ENCODE data around the gene HIGD2B.
A peak's percentile ranks its signal among the peaks of the same experiment; 100 is the strongest.
"Not testable (repeated sequence)": the region's sequence is repeated elsewhere in the genome, so short reads cannot be mapped to it uniquely, and the experiment has no call there.

The HIGD2B gene

DNA sequence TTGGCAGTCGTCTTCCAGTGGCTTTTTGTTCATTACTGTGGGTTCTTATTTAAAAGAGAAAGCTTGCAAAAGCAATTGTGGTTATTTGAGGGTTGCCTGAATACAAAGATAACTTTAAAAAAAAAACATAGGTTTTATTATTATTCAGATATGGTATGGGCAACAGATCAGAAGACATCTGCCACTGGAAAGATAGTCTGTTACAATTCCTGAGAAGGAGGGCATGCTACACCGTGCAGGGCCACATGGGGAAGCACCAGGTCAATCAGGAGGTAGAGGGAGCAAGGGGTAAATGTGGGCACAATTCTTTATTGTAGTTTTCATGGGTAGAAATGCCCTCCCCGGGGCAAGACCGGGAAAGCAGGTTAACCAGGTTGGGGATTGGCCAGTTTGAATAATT lies 46.5 kb upstream of the HIGD2B start:
- TF ChIP-seq, protein P1, sequence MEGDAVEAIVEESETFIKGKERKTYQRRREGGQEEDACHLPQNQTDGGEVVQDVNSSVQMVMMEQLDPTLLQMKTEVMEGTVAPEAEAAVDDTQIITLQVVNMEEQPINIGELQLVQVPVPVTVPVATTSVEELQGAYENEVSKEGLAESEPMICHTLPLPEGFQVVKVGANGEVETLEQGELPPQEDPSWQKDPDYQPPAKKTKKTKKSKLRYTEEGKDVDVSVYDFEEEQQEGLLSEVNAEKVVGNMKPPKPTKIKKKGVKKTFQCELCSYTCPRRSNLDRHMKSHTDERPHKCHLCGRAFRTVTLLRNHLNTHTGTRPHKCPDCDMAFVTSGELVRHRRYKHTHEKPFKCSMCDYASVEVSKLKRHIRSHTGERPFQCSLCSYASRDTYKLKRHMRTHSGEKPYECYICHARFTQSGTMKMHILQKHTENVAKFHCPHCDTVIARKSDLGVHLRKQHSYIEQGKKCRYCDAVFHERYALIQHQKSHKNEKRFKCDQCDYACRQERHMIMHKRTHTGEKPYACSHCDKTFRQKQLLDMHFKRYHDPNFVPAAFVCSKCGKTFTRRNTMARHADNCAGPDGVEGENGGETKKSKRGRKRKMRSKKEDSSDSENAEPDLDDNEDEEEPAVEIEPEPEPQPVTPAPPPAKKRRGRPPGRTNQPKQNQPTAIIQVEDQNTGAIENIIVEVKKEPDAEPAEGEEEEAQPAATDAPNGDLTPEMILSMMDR (IDR thresholded peaks at IDR 0.05; ENCODE audit: borderline replicate concordance, extremely low read depth, low read length, poor library complexity, severe bottlenecking) = no peak
- TF ChIP-seq EZH2 (IDR thresholded peaks at IDR 0.05; ENCODE audit: borderline replicate concordance, low read depth, low read length, severe bottlenecking) = no peak
- DNase-seq = no peak

DNA sequence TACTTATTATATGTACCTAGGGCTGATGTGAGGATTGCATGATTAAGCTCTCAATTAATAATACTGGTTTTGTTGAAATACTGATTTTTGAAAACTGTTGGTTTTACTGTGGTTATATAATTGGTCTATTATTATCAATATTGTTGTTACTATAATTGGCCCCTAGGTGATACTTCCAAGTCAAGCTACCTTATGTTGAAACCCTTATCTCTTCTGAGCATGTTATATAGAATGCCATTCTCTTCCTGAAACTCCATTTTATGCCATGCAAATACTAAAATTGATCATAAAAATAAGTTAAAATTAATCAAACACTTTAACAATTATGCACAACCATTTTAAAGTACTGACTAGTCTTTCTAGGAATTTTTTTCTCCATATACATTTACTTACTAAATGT lies 46.1 kb upstream of the HIGD2B start:
- Histone ChIP-seq H3K4me2 (ENCODE audit: insufficient read depth, low read length) (no peak overlapping the region), H2AFZ (ENCODE audit: low read depth, low read length) (no peak overlapping the region), H3K4me3 (ENCODE audit: low read depth in 1 of 2, low read length in 2 of 2) (no peak overlapping the region), H3K36me3 (ENCODE audit: insufficient read depth, low read length) (peaks cover 19% of the 10 kb centered on the region), H3K27ac (ENCODE audit: low read length) (no peak overlapping the region), H3K79me2 (ENCODE audit: insufficient read depth, low read length) (no peaks in the 10 kb centered on the region), H3K27me3 (ENCODE audit: insufficient read depth, low read length, poor library complexity) (no peaks in the 10 kb centered on the region), H3K4me1 (ENCODE audit: insufficient read depth, low read length) (no peaks in the 10 kb centered on the region), H3K9ac (ENCODE audit: low read depth, low read length) (no peak overlapping the region), H4K20me1 (ENCODE audit: insufficient read depth, low read length) (no peaks in the 10 kb centered on the region), H3K9me3 (ENCODE audit: insufficient read depth, low read length, severe bottlenecking) (no peaks in the 10 kb centered on the region)
- DNase-seq (no peak), ATAC-seq (ENCODE audit: insufficient read depth, low read depth) (no peak)
- TF ChIP-seq EZH2 (IDR thresholded peaks at IDR 0.05; ENCODE audit: borderline replicate concordance, low read depth, low read length, severe bottlenecking) = no peak
- TF ChIP-seq, protein P1 (IDR thresholded peaks at IDR 0.05; ENCODE audit: borderline replicate concordance, extremely low read depth, low read length, poor library complexity, severe bottlenecking) = no peak

More for the DNA sequence above, 46.5 kb upstream of the HIGD2B start:
- Histone ChIP-seq H3K27me3 (ENCODE audit: insufficient read depth, low read length, poor library complexity) (no peaks in the 10 kb centered on the region), H3K79me2 (ENCODE audit: insufficient read depth, low read length) (no peaks in the 10 kb centered on the region), H2AFZ (ENCODE audit: low read depth, low read length) (no peak overlapping the region), H3K9me3 (ENCODE audit: insufficient read depth, low read length, severe bottlenecking) (no peaks in the 10 kb centered on the region), H3K27ac (ENCODE audit: low read length) (no peak overlapping the region), H3K36me3 (ENCODE audit: insufficient read depth, low read length) (peaks cover 23% of the 10 kb centered on the region), H3K4me2 (ENCODE audit: insufficient read depth, low read length) (no peak overlapping the region), H3K4me1 (ENCODE audit: insufficient read depth, low read length) (no peaks in the 10 kb centered on the region), H3K9ac (ENCODE audit: low read depth, low read length) (no peak overlapping the region), H4K20me1 (ENCODE audit: insufficient read depth, low read length) (no peaks in the 10 kb centered on the region), H3K4me3 (ENCODE audit: low read depth in 1 of 2, low read length in 2 of 2) (no peak overlapping the region)
- peak; percentile 50; the same call in 1 of the 3 replicates for ATAC-seq (ENCODE audit: insufficient read depth, low read depth)

DNA sequence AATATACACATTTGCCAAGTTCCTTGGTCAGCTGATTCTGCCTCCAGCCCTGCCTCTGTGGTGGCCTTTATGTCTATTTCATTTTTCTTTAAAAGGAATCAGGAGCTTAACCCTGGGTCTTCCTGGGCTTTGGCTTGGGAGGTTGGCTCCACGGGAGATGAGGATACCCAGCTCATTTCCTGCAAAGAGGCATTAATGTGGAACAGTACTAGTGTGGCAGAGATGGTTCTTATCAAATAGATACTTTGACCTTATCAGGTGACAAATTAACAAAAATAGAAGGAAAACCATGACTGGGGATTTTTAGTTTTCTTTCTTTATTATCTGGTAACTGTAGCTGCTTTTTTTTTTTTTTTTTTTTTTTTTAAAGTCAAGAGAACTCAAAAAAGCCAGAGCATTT lies 42.8 kb upstream of the HIGD2B start:
- Histone ChIP-seq H3K4me1 (ENCODE audit: insufficient read depth, low read length) (no peaks in the 10 kb centered on the region), H3K79me2 (ENCODE audit: insufficient read depth, low read length) (no peaks in the 10 kb centered on the region), H2AFZ (ENCODE audit: low read depth, low read length) (no peak overlapping the region), H3K4me3 (ENCODE audit: low read depth in 1 of 2, low read length in 2 of 2) (no peak overlapping the region), H3K9ac (ENCODE audit: low read depth, low read length) (no peak overlapping the region), H4K20me1 (ENCODE audit: insufficient read depth, low read length) (no peaks in the 10 kb centered on the region), H3K27ac (ENCODE audit: low read length) (no peak overlapping the region), H3K4me2 (ENCODE audit: insufficient read depth, low read length) (no peak overlapping the region), H3K36me3 (ENCODE audit: insufficient read depth, low read length) (peaks cover 7% of the 10 kb centered on the region; the same call in 1 of the 2 replicates), H3K27me3 (ENCODE audit: insufficient read depth, low read length, poor library complexity) (no peaks in the 10 kb centered on the region), H3K9me3 (ENCODE audit: insufficient read depth, low read length, severe bottlenecking) (no peaks in the 10 kb centered on the region)
- no peak for DNase-seq
- ATAC-seq (ENCODE audit: insufficient read depth, low read depth) = no peak
- no peak for TF ChIP-seq EZH2 (IDR thresholded peaks at IDR 0.05; ENCODE audit: borderline replicate concordance, low read depth, low read length, severe bottlenecking)
- TF ChIP-seq, protein P1 (IDR thresholded peaks at IDR 0.05; ENCODE audit: borderline replicate concordance, extremely low read depth, low read length, poor library complexity, severe bottlenecking) = no peak

DNA sequence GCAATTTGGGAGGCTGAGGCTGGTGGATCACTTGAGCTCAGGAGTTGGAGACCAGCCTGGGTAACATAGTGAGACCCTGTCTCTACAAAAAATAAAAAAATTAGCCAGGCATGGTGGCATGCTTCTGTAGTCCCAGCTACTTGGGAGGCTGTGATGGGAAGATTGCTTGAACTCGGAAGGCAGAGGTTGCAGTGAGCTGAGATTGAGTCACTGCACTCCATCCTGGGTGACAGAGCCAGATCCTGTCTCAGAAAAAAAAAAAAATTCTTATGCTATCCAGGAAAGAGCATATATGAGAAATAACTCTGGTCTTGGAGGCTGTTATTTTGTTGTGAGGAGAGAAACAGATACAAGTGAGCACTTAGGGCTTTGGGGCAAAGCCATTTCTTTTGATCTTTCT lies 42.3 kb upstream of the HIGD2B start:
- not testable (repeated sequence) for H3K9me3 ChIP-seq (ENCODE audit: insufficient read depth, low read length, severe bottlenecking); H3K9ac ChIP-seq (ENCODE audit: low read depth, low read length); H3K27me3 ChIP-seq (ENCODE audit: insufficient read depth, low read length, poor library complexity); H2AFZ ChIP-seq (ENCODE audit: low read depth, low read length); H3K27ac ChIP-seq (ENCODE audit: low read length); H3K4me1 ChIP-seq (ENCODE audit: insufficient read depth, low read length); H3K36me3 ChIP-seq (ENCODE audit: insufficient read depth, low read length); H3K79me2 ChIP-seq (ENCODE audit: insufficient read depth, low read length); H4K20me1 ChIP-seq (ENCODE audit: insufficient read depth, low read length); DNase-seq; H3K4me3 ChIP-seq (ENCODE audit: low read depth in 1 of 2, low read length in 2 of 2); ATAC-seq (ENCODE audit: insufficient read depth, low read depth); H3K4me2 ChIP-seq (ENCODE audit: insufficient read depth, low read length)
